Calu3 (cell line): ENCODE data around the gene ANGPT4. TPM values are rescaled to one million over a fixed set of nuclear protein-coding genes. Genes with fewer than 3 reads are reported as not detected.

ENCODE experiments used
- BruUV-seq: library from RNA; stranded (reverse); fragments of 400-500 nt; replicated peaks from 2 replicates; lab custom pipeline; 2021; lab: Mats Ljungman, UMichigan
- CTCF ChIA-PET: fragments of 300-600 bp; sonication (Branson Sonifier 250); formaldehyde crosslinking; loops from one replicate; lab custom pipeline; 2022; ENCODE audit warnings: antibody characterized with exemption; lab: Charles Lee
- DNase-seq: peaks from one replicate; pipeline ENCODE4 v3.0.0; 2022
- H3K27ac Mint-ChIP-seq: one replicate; pipeline ENCODE4 v1.8.0; 2022; ENCODE audit warnings: mixed read lengths; ENCODE audit not compliant: unreplicated experiment
- H3K27me3 Mint-ChIP-seq: one replicate; pipeline ENCODE4 v1.8.0; 2022; ENCODE audit warnings: mixed read lengths; ENCODE audit not compliant: unreplicated experiment
- H3K36me3 Mint-ChIP-seq: one replicate; pipeline ENCODE4 v1.8.0; 2022; ENCODE audit warnings: mild to moderate bottlenecking, moderate library complexity, mixed read lengths; ENCODE audit not compliant: insufficient read depth, unreplicated experiment
- H3K4me1 Mint-ChIP-seq: one replicate; pipeline ENCODE4 v1.8.0; 2022; ENCODE audit warnings: mild to moderate bottlenecking, low read depth, mixed read lengths; ENCODE audit not compliant: unreplicated experiment
- H3K4me3 Mint-ChIP-seq: one replicate; pipeline ENCODE4 v1.8.0; 2022; ENCODE audit warnings: mild to moderate bottlenecking, low read depth, moderate library complexity, mixed read lengths; ENCODE audit not compliant: unreplicated experiment
- H3K9me3 Mint-ChIP-seq: one replicate; pipeline ENCODE4 v1.8.0; 2022; ENCODE audit warnings: low read depth, mixed read lengths; ENCODE audit not compliant: unreplicated experiment
- CTCF ChIP-seq: fragments of 200-600 bp; IDR thresholded peaks from one replicate; pipeline ENCODE4 v1.8.0; 2022; ENCODE audit warnings: antibody characterized with exemption; ENCODE audit not compliant: unreplicated experiment
- intact Hi-C: fragments of 100-400 bp; cut with micrococcal nuclease; formaldehyde crosslinking; loops from one replicate; pipeline ENCODE4 v1.10.0; 2022; ENCODE audit not compliant: unreplicated experiment
- total RNA-seq: library from RNA; stranded (reverse); gene quantifications from 2 replicates; pipeline ENCODE4 v1.2.3, GENCODE V29; 2022

Gene ANGPT4
- total RNA-seq, 1 experiment from 2014 or later: not detected

DNA sequence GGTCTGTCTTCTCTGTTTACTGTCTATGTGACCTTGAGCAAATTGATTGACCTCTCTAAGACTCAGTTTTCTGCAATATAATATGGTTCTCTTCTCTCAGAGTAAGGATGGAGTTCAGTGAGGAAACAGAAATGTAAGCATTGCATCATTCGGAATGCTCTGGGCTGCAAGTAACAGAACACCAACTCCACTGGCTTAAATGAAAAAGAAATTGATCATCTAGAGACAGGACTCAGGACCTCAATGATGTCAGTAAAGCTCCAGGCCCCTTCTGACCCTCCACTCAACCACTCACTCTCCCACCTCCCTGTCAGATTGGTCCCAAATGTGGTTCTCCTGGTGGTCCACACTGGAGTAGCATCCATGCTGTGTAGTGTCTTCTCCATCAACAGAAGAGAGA lies 50.7 kb downstream of the ANGPT4 start:
- Mint-ChIP-seq H3K4me1 (no peaks in the 10 kb centered on the region), H3K4me3 (no peak overlapping the region), H3K36me3 (no peaks in the 10 kb centered on the region), H3K27me3 (no peaks in the 10 kb centered on the region), H3K27ac (no peak overlapping the region), H3K9me3 (no peaks in the 10 kb centered on the region)
- intact Hi-C loops: no loop called here
- CTCF ChIA-PET: no interaction called here
- DNase-seq: no peak
- no TSS peak for BruUV-seq
- no peak for TF ChIP-seq CTCF

DNA sequence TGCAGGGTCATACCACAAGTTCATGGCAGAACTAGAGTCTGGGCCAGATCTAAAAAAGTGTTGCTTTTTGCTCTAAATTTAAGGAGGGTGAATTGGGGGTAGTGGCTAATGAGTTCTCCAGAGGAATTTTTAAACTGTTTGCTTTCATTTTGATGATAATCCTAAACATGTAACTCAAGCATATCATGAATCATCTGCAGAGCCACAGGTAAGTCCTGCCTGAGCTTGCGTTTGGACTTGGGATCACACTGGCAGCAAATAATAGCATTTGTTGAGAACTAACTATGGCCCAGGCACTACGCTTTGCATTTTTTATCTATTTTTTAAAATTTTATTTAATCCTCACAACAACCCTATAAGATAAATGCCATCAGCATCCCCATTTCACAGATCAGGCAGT lies 55.2 kb downstream of the ANGPT4 start:
- intact Hi-C loops: no loop called here
- Mint-ChIP-seq H3K27me3 (no peaks in the 10 kb centered on the region), H3K4me3 (no peak overlapping the region), H3K4me1 (peaks cover 7% of the 10 kb centered on the region), H3K27ac (no peak overlapping the region), H3K9me3 (no peaks in the 10 kb centered on the region), H3K36me3 (no peaks in the 10 kb centered on the region)
- no TSS peak for BruUV-seq
- no peak for TF ChIP-seq CTCF
- no peak for DNase-seq
- CTCF ChIA-PET: no interaction called here

DNA sequence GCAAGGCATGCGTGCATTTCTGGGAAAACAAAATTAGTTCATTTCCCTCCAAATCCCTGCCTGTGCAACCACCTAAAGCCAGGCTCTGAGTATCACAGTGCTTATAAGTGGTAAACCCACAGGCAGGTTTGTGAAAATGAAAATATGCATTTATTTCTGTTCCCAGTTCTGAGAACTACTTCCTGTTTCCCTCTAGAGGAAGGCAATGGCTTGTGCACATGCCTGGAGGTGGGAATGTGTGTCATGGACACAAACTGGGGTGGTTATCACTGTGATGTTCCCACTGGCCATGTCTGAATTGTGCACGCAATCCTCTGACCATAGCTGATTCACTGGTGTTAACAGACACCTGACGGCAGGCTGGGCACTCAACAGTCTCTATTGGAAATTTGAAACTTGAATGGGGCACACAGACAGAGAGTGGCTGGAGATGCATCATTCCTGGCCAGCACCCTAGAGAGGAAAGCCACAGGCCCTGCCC lies 56.3 kb downstream of the ANGPT4 start:
- CTCF ChIA-PET: no interaction called here
- intact Hi-C loops: no loop called here
- Mint-ChIP-seq H3K4me3 (no peak overlapping the region), H3K36me3 (no peaks in the 10 kb centered on the region), H3K9me3 (no peaks in the 10 kb centered on the region), H3K27me3 (no peaks in the 10 kb centered on the region), H3K27ac (no peak overlapping the region), H3K4me1 (peaks cover 7% of the 10 kb centered on the region)
- no TSS peak for BruUV-seq
- TF ChIP-seq CTCF: no peak
- no peak for DNase-seq

- intact Hi-C loops: no loop called here
- Mint-ChIP-seq H3K4me3 (no peak overlapping the region), H3K4me1 (peaks cover 7% of the 10 kb centered on the region), H3K27ac (no peak overlapping the region), H3K9me3 (no peaks in the 10 kb centered on the region), H3K27me3 (no peaks in the 10 kb centered on the region), H3K36me3 (no peaks in the 10 kb centered on the region)
- CTCF ChIA-PET: no interaction called here
- no TSS peak for BruUV-seq
- no peak for DNase-seq
- TF ChIP-seq CTCF: no peak
These were observed 58.1 kb downstream of the ANGPT4 start for GRCh38 chr20:858011-858410.
